GM23248 (cell line): Measurements from ENCODE around the gene SARNP. TPM values are rescaled to one million over a fixed set of nuclear protein-coding genes. Genes with fewer than 3 reads are reported as not detected.

Source experiments
- DNase-seq: peaks from one replicate; pipeline ENCODE4 v3.0.0-alpha.2; 2015
- H2AFZ ChIP-seq: fragments of 200-600 bp; sonication (generic); 2 replicates; pipeline ENCODE4 v1.6.1; 2016; ENCODE audit warnings: antibody characterized with exemption
- H3F3A ChIP-seq: fragments of 200-600 bp; sonication (generic); 2 replicates; pipeline ENCODE4 v1.6.1; 2016; ENCODE audit warnings: mild to moderate bottlenecking, antibody characterized with exemption, mixed run types; ENCODE audit not compliant: insufficient read depth
- H3K27ac ChIP-seq: fragments of 200-600 bp; sonication (generic); 2 replicates; pipeline ENCODE4 v1.5.1; 2016; ENCODE audit warnings: mild to moderate bottlenecking
- H3K27me3 ChIP-seq: fragments of 200-600 bp; sonication (generic); replicated peaks from 2 replicates; pipeline ENCODE4 v1.6.1; 2016; ENCODE audit warnings: mild to moderate bottlenecking; ENCODE audit not compliant: insufficient read depth
- H3K36me3 ChIP-seq: fragments of 200-600 bp; sonication (generic); 2 replicates; pipeline ENCODE4 v1.6.1; 2016; ENCODE audit warnings: low read depth, mild to moderate bottlenecking
- H3K4me1 ChIP-seq: fragments of 200-600 bp; sonication (generic); 2 replicates; pipeline ENCODE4 v1.6.1; 2016; ENCODE audit warnings: mild to moderate bottlenecking; ENCODE audit not compliant: insufficient read depth
- H3K4me2 ChIP-seq: fragments of 200-600 bp; sonication (generic); one replicate; pipeline ENCODE4 v1.6.1; 2016; ENCODE audit warnings: mild to moderate bottlenecking; ENCODE audit not compliant: unreplicated experiment
- H3K4me3 ChIP-seq: fragments of 200-600 bp; sonication (generic); 2 replicates; pipeline ENCODE4 v1.5.1; 2016; ENCODE audit warnings: mild to moderate bottlenecking
- H3K79me2 ChIP-seq: fragments of 200-600 bp; sonication (generic); 2 replicates; pipeline ENCODE4 v1.6.1; 2016; ENCODE audit warnings: mild to moderate bottlenecking; ENCODE audit not compliant: insufficient read depth
- H3K9ac ChIP-seq: fragments of 200-600 bp; sonication (generic); 2 replicates; pipeline ENCODE4 v1.6.1; 2016; ENCODE audit warnings: mild to moderate bottlenecking
- H3K9me2 ChIP-seq: fragments of 200-600 bp; sonication (generic); 2 replicates; pipeline ENCODE4 v1.6.1; 2016; ENCODE audit warnings: mixed run types, mild to moderate bottlenecking, moderate library complexity; ENCODE audit not compliant: insufficient read depth
- H3K9me3 ChIP-seq: fragments of 200-600 bp; sonication (generic); one replicate; pipeline ENCODE4 v1.6.1; 2017; ENCODE audit warnings: low read depth
- H4K20me1 ChIP-seq: fragments of 200-600 bp; sonication (generic); 2 replicates; pipeline ENCODE4 v1.6.0; 2016; ENCODE audit not compliant: insufficient read depth
- EZH2 ChIP-seq: fragments of 200-600 bp; sonication (generic); IDR thresholded peaks from 2 replicates; pipeline ENCODE4 v1.6.1; 2018; ENCODE audit warnings: antibody characterized with exemption, mild to moderate bottlenecking; ENCODE audit not compliant: insufficient read depth, poor library complexity, severe bottlenecking
- EZH2phosphoT487 ChIP-seq: fragments of 200-600 bp; sonication (generic); IDR thresholded peaks from 2 replicates; pipeline ENCODE4 v1.6.1; 2018; ENCODE audit warnings: antibody characterized with exemption, moderate library complexity, mild to moderate bottlenecking, low read depth; ENCODE audit not compliant: insufficient read depth
- WGBS, 2 experiments: methylation state at CpG; one replicate each; pipeline ENCODE4 v1.1.6; 2015 to 2017; ENCODE audit warnings: low lambda C conversion rate in 2 of 2, low coverage in 1 of 2; ENCODE audit errors: missing lambda C conversion rate in 2 of 2; 5-methylcytosine and 5-hydroxymethylcytosine counted together
- in situ Hi-C: fragments of 300-500 bp; cut with MboI; formaldehyde crosslinking; loops from 2 replicates; pipeline ENCODE4 v1.15.0; 2020
- polyA plus RNA-seq: library from polyadenylated mRNA; unstranded; fragments of >200 nt; fragmentation: Nextera tagmentation; extraction: Ambion mirVana; gene quantifications from 2 replicates; pipeline ENCODE4 v1.2.1, GENCODE V29; 2016
- total RNA-seq: library from RNA; depleted of rRNA; stranded (reverse); fragments of >200 nt; shearing (Covaris generic); gene quantifications from 2 replicates; pipeline ENCODE4 v1.2.3, GENCODE V29; 2014

Gene SARNP
- total and polyA plus RNA-seq, 2 experiments from 2014 or later, result 53.6 to 131 TPM

- Histone ChIP-seq H4K20me1 (no peaks in the 10 kb centered on the region), H2AFZ (no peak overlapping the region), H3K9me2 (no peaks in the 10 kb centered on the region), H3K4me1 (peaks cover 14% of the 10 kb centered on the region), H3K27ac (no peak overlapping the region), H3K4me3 (no peak overlapping the region), H3K79me2 (peaks cover 37% of the 10 kb centered on the region), H3F3A (0 out of 2 replicates have a peak, but pooled peaks cover 3% of the 10 kb centered on the region), H3K27me3 (no peaks in the 10 kb centered on the region), H3K36me3 (no peaks in the 10 kb centered on the region), H3K4me2 (no peak overlapping the region), H3K9me3 (no peaks in the 10 kb centered on the region), H3K9ac (no peak overlapping the region)
- DNase-seq, result no peak
- 83 to 87% methylated on average over 10 of the region's 10 CpGs for WGBS, 2 experiments
- TF ChIP-seq EZH2, result no peak
- TF ChIP-seq EZH2phosphoT487, result no peak
- in situ Hi-C loops, result no loop called here
These were observed 15.5 kb upstream of the SARNP start for GRCh38 chr12:55833056-55833455.

GRCh38 chr12:55831447-55831815 is 13.9 kb upstream of the SARNP start:
- peak overlapping the region; percentile 76; the same call in 1 of the 2 replicates for H3K27ac ChIP-seq
- no peaks in the 10 kb centered on the region for H4K20me1 ChIP-seq

GRCh38 chr12:55830601-55831446 is 13.3 kb upstream of the SARNP start:
- Histone ChIP-seq H3K36me3 (no peaks in the 10 kb centered on the region), H3K4me1 (peaks cover 16% of the 10 kb centered on the region), H3K4me3 (peak overlapping the region; percentile 90), H2AFZ (peak overlapping the region; percentile 86), H3K9ac (peak overlapping the region; percentile 87), H3K9me3 (no peaks in the 10 kb centered on the region), H3K79me2 (peaks cover 60% of the 10 kb centered on the region), H3K27ac (peak overlapping the region; percentile 76), H3K27me3 (no peaks in the 10 kb centered on the region), H3F3A (0 out of 2 replicates have a peak, but pooled peaks cover 3% of the 10 kb centered on the region), H3K4me2 (peak overlapping the region; percentile 89), H4K20me1 (no peaks in the 10 kb centered on the region), H3K9me2 (no peaks in the 10 kb centered on the region)
- 3 to 5% methylated on average over 22 to 23 of the region's 23 CpGs for WGBS, 2 experiments
- TF ChIP-seq EZH2, result no peak
- no peak for TF ChIP-seq EZH2phosphoT487
- peak; percentile 68 for DNase-seq
- in situ Hi-C loops, result no loop called here

More at GRCh38 chr12:55831447-55831815, 13.9 kb upstream of the SARNP start:
- H2AFZ ChIP-seq, result peak overlapping the region; percentile 86
- in situ Hi-C loops, result no loop called here
- peak overlapping the region; percentile 87 for H3K9ac ChIP-seq
- peak overlapping the region; percentile 89 for H3K4me2 ChIP-seq
- no peaks in the 10 kb centered on the region for H3K9me3 ChIP-seq
- no peaks in the 10 kb centered on the region for H3K9me2 ChIP-seq
- 0 out of 2 replicates have a peak, but pooled peaks cover 3% of the 10 kb centered on the region for H3F3A ChIP-seq
- peak overlapping the region; percentile 90 for H3K4me3 ChIP-seq
- WGBS, 2 experiments, result 4 to 16% methylated on average over 1 of the region's 1 CpG
- no peaks in the 10 kb centered on the region for H3K36me3 ChIP-seq
- peaks cover 14% of the 10 kb centered on the region for H3K4me1 ChIP-seq
- peaks cover 54% of the 10 kb centered on the region for H3K79me2 ChIP-seq
- DNase-seq, result no peak
- no peak for TF ChIP-seq EZH2
- no peak for TF ChIP-seq EZH2phosphoT487
- no peaks in the 10 kb centered on the region for H3K27me3 ChIP-seq

- peaks cover 17% of the 10 kb centered on the region for H3K4me1 ChIP-seq
- in situ Hi-C loops, result loop anchor here (10.0 kb wide), 1 partner anchor 105 kb away; the partner anchor contains the start of gene DGKA
- 1% methylated on average over 33 to 37 of the region's 37 CpGs for WGBS, 2 experiments
- peak overlapping the region; percentile 87 for H3K9ac ChIP-seq
- H3F3A ChIP-seq, result peaks cover 6% of the 10 kb centered on the region; the same call in 1 of the 2 replicates
- TF ChIP-seq EZH2phosphoT487 (no peak), EZH2 (no peak)
- H3K4me2 ChIP-seq, result peak overlapping the region; percentile 89
- H3K79me2 ChIP-seq, result peaks cover 67% of the 10 kb centered on the region
- DNase-seq, result no peak
- H3K9me2 ChIP-seq, result no peaks in the 10 kb centered on the region
- peak overlapping the region; percentile 86 for H2AFZ ChIP-seq
- no peaks in the 10 kb centered on the region for H3K9me3 ChIP-seq
- no peaks in the 10 kb centered on the region for H3K36me3 ChIP-seq
- H3K27me3 ChIP-seq, result no peaks in the 10 kb centered on the region
- H4K20me1 ChIP-seq, result no peaks in the 10 kb centered on the region
- peak overlapping the region; percentile 76 for H3K27ac ChIP-seq
- H3K4me3 ChIP-seq, result peak overlapping the region; percentile 90
These were observed 12.6 kb upstream of the SARNP start for GRCh38 chr12:55829967-55830600.
